ENCODE results near the gene SUSD6. TPM values are rescaled to one million over a fixed set of nuclear protein-coding genes. Genes with fewer than 3 reads are reported as not detected.

SUSD6 gene
- total RNA-seq, 4 donors from 2014 or later, result 35.5 to 56.7 (median 51.0) TPM

DNA sequence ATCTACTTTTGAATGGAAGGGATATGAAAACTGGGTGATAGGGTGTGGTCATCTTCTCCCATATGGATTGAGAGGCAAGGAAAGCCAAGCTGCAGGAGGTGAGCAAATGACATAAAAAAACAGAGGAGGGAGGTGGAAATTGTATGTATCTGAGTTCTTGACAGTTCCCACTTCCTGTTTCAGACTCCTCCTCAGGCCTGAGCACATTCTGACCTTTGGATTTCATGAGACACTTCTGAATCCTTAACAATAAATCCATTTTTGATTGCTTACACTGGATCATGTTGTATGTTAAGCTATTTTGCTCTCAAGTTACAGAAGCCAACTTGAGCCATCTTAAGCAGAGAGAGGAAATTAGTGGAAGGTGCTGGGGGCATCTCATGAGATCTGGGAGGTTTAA is 143.9 kb downstream of the SUSD6 start:
- DNase-seq (ENCODE audit: low spot score in 2 of 2), result no peak
- intact Hi-C loops (cut with DNase I; ENCODE audit: low total_unique reads), result no loop called here
- no peak overlapping the region for H3K4me3 ChIP-seq (ENCODE audit: low read depth, poor library complexity, severe bottlenecking)
- TF ChIP-seq, protein P1, sequence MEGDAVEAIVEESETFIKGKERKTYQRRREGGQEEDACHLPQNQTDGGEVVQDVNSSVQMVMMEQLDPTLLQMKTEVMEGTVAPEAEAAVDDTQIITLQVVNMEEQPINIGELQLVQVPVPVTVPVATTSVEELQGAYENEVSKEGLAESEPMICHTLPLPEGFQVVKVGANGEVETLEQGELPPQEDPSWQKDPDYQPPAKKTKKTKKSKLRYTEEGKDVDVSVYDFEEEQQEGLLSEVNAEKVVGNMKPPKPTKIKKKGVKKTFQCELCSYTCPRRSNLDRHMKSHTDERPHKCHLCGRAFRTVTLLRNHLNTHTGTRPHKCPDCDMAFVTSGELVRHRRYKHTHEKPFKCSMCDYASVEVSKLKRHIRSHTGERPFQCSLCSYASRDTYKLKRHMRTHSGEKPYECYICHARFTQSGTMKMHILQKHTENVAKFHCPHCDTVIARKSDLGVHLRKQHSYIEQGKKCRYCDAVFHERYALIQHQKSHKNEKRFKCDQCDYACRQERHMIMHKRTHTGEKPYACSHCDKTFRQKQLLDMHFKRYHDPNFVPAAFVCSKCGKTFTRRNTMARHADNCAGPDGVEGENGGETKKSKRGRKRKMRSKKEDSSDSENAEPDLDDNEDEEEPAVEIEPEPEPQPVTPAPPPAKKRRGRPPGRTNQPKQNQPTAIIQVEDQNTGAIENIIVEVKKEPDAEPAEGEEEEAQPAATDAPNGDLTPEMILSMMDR (IDR thresholded peaks at IDR 0.05), result no peak

DNA sequence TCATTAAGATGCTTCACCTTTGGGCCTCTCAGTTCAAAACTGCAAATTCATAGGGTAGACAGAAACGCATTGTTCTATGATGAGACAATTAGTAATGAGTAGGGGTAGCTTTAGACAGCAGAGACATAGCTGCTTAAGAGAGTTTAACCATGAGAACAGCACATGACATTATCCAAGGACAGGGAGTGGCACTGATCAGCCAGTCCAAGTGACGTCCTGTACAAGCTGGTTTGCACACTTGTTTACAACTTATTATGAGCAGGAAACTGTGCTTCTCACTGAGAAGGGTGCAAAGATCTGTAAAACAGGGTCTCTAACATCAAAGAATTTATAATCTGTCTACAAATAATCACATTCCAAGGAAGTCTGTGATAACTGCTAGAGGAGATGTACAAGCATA is 144.4 kb downstream of the SUSD6 start:
- intact Hi-C loops (cut with DNase I; ENCODE audit: low total_unique reads), result no loop called here
- no peak overlapping the region for H3K4me3 ChIP-seq (ENCODE audit: low read depth, poor library complexity, severe bottlenecking)
- no peak for TF ChIP-seq POLR2A (IDR thresholded peaks at IDR 0.05)
- TF ChIP-seq, protein P1 (IDR thresholded peaks at IDR 0.05), result no peak
- WGBS, 2 donors, result 63 to 70% methylated on average over 2 of the region's 2 CpGs
- no peak for DNase-seq (ENCODE audit: low spot score in 2 of 2)

DNA sequence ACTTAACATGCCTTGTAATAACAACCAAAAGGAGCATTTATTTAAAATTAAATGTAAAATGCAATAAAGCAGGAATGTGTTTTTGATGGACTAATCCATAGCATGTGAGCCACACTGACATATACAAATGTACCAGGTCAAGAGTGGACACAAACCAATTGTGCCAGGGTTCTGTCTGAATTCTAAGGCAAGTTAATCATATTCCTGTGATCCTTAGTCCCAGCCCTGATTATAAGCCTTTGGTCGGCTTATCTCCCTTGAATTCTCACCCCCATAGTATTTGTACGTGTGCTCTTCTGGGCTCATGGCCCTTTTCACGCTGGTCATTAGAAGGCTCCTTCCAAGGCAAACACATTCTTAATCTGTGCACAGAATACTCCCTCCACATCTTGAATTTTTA is 144.9 kb downstream of the SUSD6 start:
- 88 to 93% methylated on average over 3 of the region's 3 CpGs for whole genome bisulfite sequencing, 2 donors
- H3K4me3 ChIP-seq (ENCODE audit: low read depth, poor library complexity, severe bottlenecking), result no peak overlapping the region
- intact Hi-C loops (cut with DNase I; ENCODE audit: low total_unique reads), result no loop called here
- DNase-seq (ENCODE audit: low spot score in 2 of 2), result no peak
- TF ChIP-seq, protein P1 (IDR thresholded peaks at IDR 0.05), result no peak
- no peak for TF ChIP-seq POLR2A (IDR thresholded peaks at IDR 0.05)

DNA sequence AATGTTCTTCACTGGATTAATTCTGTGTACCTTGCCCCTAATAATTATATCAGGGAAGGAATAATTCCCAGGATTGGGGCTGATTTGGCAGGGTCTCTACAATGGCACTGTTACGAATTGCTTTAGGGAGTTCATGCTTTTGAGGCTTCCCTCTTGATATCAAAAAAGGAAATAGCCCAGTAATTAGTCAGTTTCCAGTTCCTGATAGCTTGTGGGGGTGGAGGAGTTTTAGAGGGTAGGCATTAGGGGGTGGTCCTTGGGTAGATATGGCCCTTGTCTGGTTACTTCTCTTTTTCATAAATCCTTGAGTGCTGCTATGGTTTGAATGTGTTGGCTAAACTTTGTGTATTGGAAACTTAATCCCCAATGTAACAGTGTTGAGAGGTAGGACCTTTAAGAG is 149.4 kb downstream of the SUSD6 start:
- DNase-seq (ENCODE audit: low spot score in 2 of 2), result no peak
- TF ChIP-seq, protein P1 (IDR thresholded peaks at IDR 0.05), result no peak
- TF ChIP-seq POLR2A (IDR thresholded peaks at IDR 0.05), result no peak
- no peak overlapping the region for H3K4me3 ChIP-seq (ENCODE audit: low read depth, poor library complexity, severe bottlenecking)
- intact Hi-C loops (cut with DNase I; ENCODE audit: low total_unique reads), result no loop called here
- 86 to 91% methylated on average over 1 of the region's 1 CpG for WGBS, 2 donors

DNA sequence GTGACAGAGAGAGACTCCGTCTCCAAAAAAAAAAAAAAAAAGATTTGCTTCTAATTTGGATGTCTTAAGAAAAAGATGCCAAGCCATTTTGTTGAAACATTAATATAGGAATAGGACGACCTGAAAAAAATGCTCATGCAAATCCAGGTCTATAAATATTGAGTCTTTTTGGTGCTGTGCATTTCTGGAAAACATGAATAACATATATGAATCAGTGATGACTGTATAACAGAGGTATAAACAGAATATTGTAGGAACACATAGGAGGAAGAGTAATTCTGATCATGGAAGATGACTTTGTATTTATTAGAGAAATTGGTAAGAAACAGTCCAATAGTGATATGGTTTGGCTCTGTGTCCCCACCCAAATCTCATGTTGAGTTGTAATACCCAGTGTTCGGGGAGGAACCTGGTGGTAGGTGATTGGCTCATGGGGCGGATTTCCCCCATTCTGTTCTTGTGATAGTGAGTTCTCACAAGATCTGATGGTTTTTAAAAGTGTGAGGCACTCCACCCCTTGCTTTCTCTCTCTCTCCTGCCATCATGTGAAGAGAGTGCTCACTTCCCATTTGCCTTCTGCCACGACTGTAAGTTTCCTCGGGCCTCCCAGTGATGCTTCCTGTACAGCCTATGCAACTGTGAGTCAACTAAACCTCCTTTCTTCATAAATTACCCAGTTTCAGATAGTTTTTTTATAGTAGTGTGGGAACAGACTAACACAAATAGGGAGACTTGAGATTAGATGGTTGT is 152.5 kb downstream of the SUSD6 start:
- TF ChIP-seq POLR2A (IDR thresholded peaks at IDR 0.05), result no peak
- TF ChIP-seq, protein P1 (IDR thresholded peaks at IDR 0.05), result no peak
- peak in 1 of 2 donors; percentile 1 for DNase-seq (ENCODE audit: low spot score in 2 of 2)
- intact Hi-C loops (cut with DNase I; ENCODE audit: low total_unique reads), result no loop called here
- no peak overlapping the region for H3K4me3 ChIP-seq (ENCODE audit: low read depth, poor library complexity, severe bottlenecking)
- 85% methylated on average over 6 of the region's 6 CpGs for WGBS, 2 donors

Other genes starting within 250 kb of the SUSD6 start
- gene ERH, start 213.3 kb upstream of the SUSD6 start, total RNA-seq, result 10 to 100 TPM; 36.3 to 61.0 (median 42.5) TPM
- gene SLC39A9, start 212.9 kb upstream of the SUSD6 start, total RNA-seq, result 10 to 100 TPM; 33.1 to 68.2 (median 49.0) TPM
- gene PLEKHD1, start 126.9 kb upstream of the SUSD6 start, total RNA-seq, result 1 to 10 TPM in 3 of 4 donors, under 1 TPM in 1; 0.13 to 2.4 (median 1.8) TPM
- gene CCDC177, start 36.7 kb upstream of the SUSD6 start, total RNA-seq, result under 1 TPM in 2 of 4 donors, not detected in 2; 0.12 to 0.19 TPM
- gene SRSF5, start 155.5 kb downstream of the SUSD6 start, total RNA-seq, result 100 to 1,000 TPM; 297 to 612 (median 380) TPM
- not detected for gene SLC10A1, start 185.6 kb downstream of the SUSD6 start, total RNA-seq

All from lower leg skin (tissue), 4 donors.